SW 1271 (cell line): ENCODE measurements around the gene TAPBPL.
"Not testable (repeated sequence)": the region's sequence is repeated elsewhere in the genome, so short reads cannot be mapped to it uniquely, and the experiment has no call there.

ENCODE experiments used
- DNase-seq, 2 experiments: peaks; one replicate each; lab custom pipeline; 2025; lab: John Stamatoyannopoulos, UW

Gene TAPBPL

GRCh38 chr12:6490673-6491072 is 38.8 kb downstream of the TAPBPL start:
- DNase-seq: not testable (repeated sequence)

- peak; percentile 91 to 97 for DNase-seq
Observed at GRCh38 chr12:6492838-6493496, 41.1 kb downstream of the TAPBPL start, which contains the start of gene MRPL51. MRPL51 (minus strand) TSS chr12:6493262; CDS start chr12:6493136, 126 bp downstream.

GRCh38 chr12:6493497-6494257 is 41.8 kb downstream of the TAPBPL start, which contains the start of gene NCAPD2:
NCAPD2 (plus strand) TSS chr12:6494102; CDS start chr12:6495099, 997 bp downstream.
- peak; percentile 96 to 98 for DNase-seq

GRCh38 chr12:6494258-6494743 is 42.5 kb downstream of the TAPBPL start:
- peak in 1 of 2 experiments; percentile 71 for DNase-seq

- DNase-seq: no peak
Observed at GRCh38 chr12:6494968-6495367, 43.1 kb downstream of the TAPBPL start.

- DNase-seq: not testable (repeated sequence)
Observed at GRCh38 chr12:6497291-6497690, 45.4 kb downstream of the TAPBPL start.

- no peak for DNase-seq
Observed at GRCh38 chr12:6500466-6500865, 48.6 kb downstream of the TAPBPL start.

- no peak for DNase-seq
Observed at GRCh38 chr12:6507102-6507998, 55.5 kb downstream of the TAPBPL start.

- DNase-seq: no peak
Observed at GRCh38 chr12:6508087-6508486, 56.2 kb downstream of the TAPBPL start.
